ENCODE results near the gene RBM14.

Gene RBM14

DNA sequence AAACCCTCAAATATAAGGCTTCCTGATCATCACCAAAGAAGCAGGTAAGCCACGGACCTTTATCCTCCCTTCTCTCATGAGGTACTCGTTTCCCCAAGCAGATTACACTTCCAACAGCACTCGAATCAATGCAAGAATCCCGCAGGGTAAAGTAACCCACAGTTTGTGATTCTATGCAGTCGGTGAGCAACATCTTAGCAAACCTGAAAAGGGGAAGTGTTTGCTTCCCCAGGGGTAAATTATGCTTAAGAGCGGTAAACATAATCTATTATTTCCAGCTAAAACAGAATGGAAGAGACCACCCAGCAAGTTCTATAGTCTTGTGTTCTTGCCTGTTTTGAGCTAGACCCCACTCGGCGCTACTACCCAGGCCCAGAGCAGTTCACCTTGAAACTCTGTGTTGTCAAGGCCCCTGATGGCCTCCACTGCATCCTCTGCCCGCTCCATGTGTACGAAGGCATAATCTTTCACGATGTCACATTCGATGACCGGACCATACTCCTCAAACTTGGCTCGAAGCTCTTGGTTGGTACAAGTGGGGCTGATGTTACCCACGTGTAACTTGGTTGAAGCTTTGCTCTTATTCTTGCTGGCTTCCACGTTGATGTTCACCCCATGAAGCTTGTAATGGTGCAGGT is 60.0 kb downstream of the RBM14 start:
- TF ChIP-seq, protein P1, sequence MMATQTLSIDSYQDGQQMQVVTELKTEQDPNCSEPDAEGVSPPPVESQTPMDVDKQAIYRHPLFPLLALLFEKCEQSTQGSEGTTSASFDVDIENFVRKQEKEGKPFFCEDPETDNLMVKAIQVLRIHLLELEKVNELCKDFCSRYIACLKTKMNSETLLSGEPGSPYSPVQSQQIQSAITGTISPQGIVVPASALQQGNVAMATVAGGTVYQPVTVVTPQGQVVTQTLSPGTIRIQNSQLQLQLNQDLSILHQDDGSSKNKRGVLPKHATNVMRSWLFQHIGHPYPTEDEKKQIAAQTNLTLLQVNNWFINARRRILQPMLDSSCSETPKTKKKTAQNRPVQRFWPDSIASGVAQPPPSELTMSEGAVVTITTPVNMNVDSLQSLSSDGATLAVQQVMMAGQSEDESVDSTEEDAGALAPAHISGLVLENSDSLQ (IDR thresholded peaks at IDR 0.05): no peak
- TF ChIP-seq TARDBP (IDR thresholded peaks at IDR 0.05) (no peak), SP1 (IDR thresholded peaks at IDR 0.05) (no peak), BHLHE40 (IDR thresholded peaks at IDR 0.05; ENCODE audit: borderline replicate concordance) (no peak), ARNT (IDR thresholded peaks at IDR 0.05) (no peak), FOXK2 (IDR thresholded peaks at IDR 0.05) (no peak), SUZ12 (IDR thresholded peaks at IDR 0.05) (no peak), L3MBTL2 (conservative IDR thresholded peaks at IDR 0.05) (no peak), CTBP1 (IDR thresholded peaks at IDR 0.05; ENCODE audit: borderline replicate concordance) (no peak), ZNF384 (IDR thresholded peaks at IDR 0.05) (no peak), NFRKB (IDR thresholded peaks at IDR 0.05) (no peak), ELF4 (IDR thresholded peaks at IDR 0.05) (no peak), HDGF (IDR thresholded peaks at IDR 0.05; ENCODE audit: borderline replicate concordance) (no peak), FOXA1 (IDR thresholded peaks at IDR 0.05) (no peak)
- no peak for DNase-seq (ENCODE audit: extremely low spot score)
- ChIA-PET POLR2A (interaction anchor here (1.1 to 3.3 kb wide), 8 partner anchors 9 to 282 kb away, joined by 3 to 23 read pairs (median 7); partner anchors contain the start of genes CCDC87, CCS, MRPL11 and RBM14), CTCF (interaction anchor here (0.8 to 2.7 kb wide), 5 partner anchors 39 to 99 kb away, joined by 3 to 15 read pairs (median 3); partner anchors contain the start of gene RBM4)
